IMR-90 (cell line): Measurements from ENCODE around the gene KRTAP5-1.

Experiments
- POLR2A ChIP-seq: IDR thresholded peaks from 2 replicates; pipeline ENCODE4 v1.6.1; 2012; ENCODE audit warnings: mild to moderate bottlenecking, low read depth, low read length
- SMC3 ChIP-seq: fragments of 150-350 bp; IDR thresholded peaks from 2 replicates; pipeline ENCODE4 v1.6.1; 2016; ENCODE audit warnings: low read depth, mild to moderate bottlenecking, antibody characterized with exemption, low read length, moderate library complexity
- TF ChIP-seq, protein P1 (sequence below): conservative IDR thresholded peaks from 2 replicates; pipeline ENCODE4 v1.5.1; 2012; ENCODE audit warnings: mild to moderate bottlenecking, low read depth, low read length, improper control_type of control experiment

DNA sequence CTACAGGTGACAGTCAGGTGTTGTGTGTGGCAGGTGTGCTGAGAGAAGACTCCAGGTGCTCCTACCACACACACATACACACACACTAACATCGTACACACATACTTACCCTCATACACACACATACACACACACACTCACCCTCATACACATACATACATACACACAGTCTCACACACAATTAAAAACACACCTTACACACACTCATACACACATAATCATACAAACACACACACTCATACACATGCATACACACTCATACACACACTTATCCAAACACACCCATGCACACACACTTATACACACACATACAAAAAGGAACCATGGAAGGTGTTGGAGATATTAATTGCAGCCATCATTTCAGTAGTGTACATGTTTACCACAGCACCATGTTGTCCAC lies 18.5 kb upstream of the KRTAP5-1 start:
- TF ChIP-seq, protein P1, sequence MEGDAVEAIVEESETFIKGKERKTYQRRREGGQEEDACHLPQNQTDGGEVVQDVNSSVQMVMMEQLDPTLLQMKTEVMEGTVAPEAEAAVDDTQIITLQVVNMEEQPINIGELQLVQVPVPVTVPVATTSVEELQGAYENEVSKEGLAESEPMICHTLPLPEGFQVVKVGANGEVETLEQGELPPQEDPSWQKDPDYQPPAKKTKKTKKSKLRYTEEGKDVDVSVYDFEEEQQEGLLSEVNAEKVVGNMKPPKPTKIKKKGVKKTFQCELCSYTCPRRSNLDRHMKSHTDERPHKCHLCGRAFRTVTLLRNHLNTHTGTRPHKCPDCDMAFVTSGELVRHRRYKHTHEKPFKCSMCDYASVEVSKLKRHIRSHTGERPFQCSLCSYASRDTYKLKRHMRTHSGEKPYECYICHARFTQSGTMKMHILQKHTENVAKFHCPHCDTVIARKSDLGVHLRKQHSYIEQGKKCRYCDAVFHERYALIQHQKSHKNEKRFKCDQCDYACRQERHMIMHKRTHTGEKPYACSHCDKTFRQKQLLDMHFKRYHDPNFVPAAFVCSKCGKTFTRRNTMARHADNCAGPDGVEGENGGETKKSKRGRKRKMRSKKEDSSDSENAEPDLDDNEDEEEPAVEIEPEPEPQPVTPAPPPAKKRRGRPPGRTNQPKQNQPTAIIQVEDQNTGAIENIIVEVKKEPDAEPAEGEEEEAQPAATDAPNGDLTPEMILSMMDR = no peak
- TF ChIP-seq POLR2A = no peak
- no peak for TF ChIP-seq SMC3
